Inferior parietal cortex (tissue), 1 donor: ENCODE measurements around the gene RBMS1.

Source experiments
- DNase-seq: peaks from one replicate; pipeline ENCODE4 v3.0.0-alpha.2; 2016; ENCODE audit errors: extremely low spot score

The RBMS1 gene

DNA sequence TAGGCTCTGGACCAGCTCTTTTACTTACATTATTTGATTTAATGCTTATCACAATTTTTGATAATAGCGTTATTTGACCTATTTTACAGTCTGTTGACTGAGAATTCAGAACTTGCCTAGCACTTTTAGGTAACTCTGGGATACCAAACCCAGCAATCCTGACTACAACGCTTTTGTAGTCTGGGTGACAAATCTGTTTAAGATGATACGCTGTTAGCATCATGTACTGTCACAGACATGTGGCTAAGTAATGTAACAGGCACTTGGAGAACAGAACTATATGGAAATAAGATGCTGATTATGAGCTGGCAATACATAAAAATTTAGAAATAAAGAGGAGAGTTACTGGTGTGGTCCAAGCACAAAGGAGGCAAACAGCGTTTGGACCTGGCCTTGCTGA, 130.6 kb downstream of the RBMS1 start:
- DNase-seq, result no peak

DNA sequence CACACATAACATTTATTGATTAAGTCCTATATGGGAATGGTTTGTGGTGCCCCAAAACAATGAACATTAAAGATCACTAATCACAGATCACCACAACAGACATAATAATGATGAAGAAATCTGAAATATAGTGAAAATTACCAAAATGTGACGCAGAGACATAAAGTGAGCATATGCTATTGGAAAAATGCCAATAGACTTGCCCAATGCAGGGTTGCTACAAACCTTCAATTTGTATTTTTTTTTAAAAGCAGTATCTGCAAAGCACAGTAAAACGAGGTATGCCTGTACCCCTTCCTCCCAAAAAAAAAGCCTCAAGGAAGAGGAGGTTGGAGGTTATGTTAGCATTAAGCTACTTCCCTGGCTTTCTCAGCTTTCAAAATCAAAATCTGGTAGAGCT, 131.1 kb downstream of the RBMS1 start:
- DNase-seq, result no peak

DNA sequence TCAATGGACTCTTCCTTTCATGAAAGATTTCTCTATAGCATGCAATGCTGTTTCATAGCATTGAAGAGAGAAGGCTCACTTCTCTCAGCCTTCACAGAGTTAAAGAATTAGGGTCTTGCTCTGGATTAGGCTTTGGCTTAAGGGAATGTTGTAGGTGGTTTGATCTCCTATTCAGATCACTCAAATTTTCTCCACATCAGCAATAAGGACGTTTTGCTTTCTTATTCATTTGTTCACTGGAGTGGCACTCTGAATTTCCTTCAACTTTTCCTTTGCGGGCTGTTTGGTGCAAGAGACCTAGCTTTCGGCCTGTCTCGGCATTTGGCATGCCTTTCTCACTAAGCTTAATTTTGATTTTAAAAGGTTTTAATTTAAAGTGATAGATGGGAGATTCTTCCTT, 131.6 kb downstream of the RBMS1 start:
- DNase-seq, result no peak

DNA sequence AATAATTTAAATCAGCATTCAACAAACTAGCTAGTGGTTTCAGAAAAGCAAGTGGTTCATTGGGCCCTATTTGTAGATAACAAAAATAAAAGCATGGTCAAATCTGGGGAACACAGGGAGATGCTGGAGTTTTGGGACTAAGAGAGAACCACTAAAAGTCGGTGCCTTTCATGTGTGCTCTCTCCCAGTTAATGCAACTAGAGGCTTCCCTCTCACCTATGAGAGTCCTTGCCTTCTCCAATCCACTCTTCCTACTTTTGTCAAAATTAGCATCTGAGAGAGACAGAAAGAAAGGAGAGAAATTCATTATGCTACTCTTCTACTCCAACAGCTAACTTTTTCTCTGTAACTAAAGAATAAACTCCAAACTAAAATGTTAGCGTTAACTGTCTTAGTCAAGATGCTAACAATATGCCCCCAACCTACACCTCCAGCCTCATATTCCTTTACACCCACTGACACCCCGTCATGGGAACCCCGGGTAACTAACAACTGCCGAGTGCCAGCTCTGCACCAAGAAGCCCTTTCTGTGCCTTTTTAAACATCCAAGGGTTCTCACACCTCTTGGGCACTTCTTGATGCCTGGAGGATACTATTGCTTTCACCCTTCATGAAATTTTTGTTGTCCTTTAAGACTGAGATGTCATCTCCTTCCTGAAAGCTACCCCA, 133.4 kb downstream of the RBMS1 start:
- no peak for DNase-seq

DNA sequence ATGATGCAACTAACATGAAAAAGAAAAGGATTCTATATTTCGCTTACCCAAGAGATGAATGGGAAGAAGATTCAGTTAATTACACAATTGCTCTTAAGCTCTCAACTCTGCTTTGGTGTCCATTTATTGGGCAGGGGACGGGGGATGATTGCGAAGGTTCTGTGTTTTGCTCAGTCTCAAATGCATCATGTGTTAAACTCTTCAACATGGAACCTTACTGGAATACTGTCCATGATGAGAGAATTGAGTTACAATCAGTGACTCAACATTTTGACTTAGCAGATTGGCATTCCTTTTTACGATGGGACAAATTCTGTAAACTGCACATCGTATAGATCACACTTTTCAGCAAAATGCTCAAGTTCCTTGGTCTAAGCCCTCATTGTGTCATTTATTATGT, 135.6 kb downstream of the RBMS1 start:
- DNase-seq, result no peak

DNA sequence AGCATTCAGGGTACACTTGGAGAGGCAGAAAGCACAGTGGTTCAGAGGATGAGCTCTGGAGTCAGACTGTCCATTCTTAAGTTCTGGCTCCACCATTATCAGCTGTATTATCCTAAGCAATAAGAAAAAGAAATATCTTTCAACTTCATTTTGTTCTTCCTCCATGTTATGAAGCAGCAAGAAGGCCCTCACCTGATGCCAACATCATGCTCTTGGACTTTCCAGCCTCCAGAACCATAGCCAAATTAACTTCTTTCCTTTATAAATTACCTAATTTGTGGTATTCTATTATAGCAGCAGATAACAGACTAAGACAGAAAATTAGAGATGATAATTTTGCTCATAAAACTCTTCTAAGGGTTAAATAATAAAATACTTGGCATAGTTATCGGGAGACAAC, 137.1 kb downstream of the RBMS1 start:
- no peak for DNase-seq

DNA sequence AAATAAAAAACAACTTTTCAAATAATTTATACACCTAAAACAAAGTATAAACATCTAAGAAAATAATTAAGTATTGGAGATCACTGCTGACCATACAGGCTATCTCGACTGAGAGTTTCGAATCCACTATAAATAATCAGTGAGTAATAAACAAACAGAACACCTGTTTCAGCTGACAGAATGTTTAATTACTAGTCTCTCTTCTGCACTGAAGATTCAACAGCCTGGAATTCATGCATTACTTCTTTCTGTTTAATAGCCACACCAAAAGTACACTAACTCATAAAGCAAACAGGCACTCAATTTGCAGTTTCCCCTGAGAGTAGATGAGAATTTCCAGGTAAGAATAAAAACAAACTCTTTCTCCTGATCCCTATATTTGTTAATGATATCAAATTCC, 138.5 kb downstream of the RBMS1 start:
- DNase-seq, result no peak

DNA sequence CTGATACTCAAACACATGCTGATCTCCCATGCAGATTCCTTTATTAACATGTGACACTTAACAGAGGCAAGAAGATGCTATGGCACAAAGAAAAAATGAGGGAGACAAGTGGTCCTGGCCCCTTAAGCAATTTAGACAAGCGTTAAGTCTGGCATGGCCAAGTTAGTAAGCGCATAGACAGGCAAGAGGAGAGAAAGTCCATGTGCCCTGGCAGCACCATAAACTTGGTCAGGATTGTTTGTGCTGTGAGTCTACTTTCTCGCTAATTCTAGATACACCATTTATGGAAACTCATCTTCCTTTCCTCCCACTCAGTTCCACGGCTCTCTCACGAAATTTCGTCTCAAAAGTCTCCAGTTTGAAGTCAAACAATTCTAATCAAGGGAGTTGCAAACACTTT, 138.9 kb downstream of the RBMS1 start:
- no peak for DNase-seq

DNA sequence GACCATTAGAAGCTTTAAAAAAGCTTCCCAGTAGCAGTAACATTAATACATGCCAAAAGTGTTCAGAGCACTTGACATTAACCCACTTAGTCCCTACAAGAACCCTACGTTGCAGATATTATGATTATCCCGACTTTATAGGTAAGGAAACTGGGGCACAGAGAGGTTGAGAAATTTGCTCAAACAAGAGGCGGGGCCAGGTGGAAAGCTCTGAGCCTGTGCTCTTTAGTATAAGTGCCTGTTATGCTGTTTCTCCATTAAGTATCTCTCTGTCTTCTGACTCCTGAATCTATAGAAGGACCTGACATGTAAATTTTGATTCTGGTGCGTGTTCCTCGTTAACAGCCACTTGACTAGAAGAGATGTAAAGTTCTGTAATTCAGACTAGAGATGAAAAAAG, 139.8 kb downstream of the RBMS1 start:
- DNase-seq, result no peak

DNA sequence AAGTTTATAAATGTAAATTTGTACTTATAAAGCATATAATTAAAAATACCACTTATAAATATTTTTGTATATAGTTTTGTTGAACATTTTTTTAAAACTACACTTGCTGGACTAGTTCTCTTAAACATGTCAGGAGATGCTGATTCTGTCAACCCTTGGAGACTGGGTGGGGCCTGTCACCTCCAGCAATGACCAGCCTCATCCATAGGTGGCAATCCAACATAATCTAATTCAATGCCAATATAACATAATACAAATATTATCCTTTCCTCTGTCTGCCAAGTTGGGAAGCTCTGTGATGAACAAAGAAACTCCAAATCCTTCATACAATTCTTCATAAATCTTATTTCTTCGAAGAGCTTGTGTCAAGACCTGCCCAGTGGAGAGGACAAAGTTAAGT, 140.4 kb downstream of the RBMS1 start:
- no peak for DNase-seq

DNA sequence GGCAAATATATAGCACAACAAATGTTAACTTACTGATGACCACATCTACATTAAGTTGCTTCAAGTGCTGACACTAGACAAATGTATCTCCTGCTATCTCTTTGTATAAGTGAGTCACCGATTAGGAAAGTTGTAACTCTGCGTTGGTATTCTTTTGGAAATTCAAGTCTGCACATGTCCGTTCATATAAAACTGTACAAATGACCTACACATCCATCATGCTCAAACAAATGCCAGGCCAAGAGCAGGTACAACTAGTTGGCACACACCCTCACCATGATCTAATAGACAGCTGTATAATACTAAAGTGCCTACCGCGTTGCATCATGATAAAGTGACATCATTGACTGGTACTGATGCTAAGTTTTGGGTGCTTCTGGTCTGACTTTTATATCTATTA, 141.1 kb downstream of the RBMS1 start:
- no peak for DNase-seq

DNA sequence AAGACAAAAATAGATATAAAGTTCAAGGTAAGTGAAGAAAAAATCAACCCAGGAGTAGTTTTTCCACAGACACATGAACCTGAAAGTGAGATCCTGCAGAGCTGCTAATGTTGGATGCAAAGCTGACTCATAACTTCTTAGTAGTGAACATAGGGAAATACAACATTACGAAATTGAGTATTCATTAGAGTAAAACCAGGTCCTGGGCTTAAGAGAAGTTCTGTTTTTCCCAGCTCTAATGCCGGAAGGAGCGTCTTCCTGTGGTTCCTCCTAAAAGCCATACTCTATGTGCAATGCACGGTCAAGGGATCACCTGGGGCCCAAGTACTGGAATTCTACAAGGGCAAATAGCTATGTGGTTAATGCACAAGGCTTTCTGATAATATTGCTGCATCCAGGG, 141.7 kb downstream of the RBMS1 start:
- DNase-seq, result no peak

DNA sequence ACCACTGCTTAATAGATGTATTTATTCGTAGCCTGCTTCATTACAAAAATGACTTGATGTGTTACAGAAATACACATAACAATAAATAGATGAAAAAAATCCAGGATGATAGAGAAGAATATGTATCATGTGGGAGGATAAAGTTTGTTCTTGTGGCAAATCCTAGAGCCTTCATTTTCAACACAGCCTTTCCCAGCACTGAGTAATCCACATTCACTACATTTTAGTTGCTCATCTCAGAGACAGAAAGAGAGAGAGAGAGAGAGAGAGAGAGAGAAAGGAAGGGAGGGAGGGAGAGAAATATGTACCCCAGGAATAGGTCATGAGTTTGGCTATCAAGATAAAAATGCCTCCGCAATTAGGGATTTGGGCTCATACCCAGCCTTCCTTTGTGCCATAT, 144.3 kb downstream of the RBMS1 start:
- no peak for DNase-seq

DNA sequence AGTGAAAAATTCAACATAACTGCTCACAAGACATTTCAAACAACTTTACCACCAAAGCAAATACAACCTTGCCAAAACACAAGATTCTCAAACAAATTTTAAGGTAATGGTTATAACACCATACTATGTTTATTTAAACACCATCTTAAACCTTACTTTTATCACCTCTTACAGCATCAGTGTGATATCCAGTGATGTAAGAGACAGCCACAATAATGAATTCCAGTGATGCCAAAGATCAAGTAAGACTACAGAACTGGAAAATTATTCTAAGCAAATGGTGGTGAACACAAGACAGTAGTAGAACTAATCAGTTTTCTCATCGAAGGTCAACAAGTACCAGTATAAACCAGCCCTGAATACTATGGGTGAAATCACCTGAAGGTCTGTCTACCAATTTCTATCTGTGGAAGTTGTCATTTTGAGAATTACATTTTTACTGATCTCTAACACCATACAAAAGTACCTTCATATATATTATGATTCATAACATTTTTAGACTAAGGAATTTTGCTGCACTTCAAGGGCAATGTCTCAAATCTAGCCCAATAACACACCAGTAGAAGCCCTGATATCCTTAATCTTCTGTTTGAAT, 146.2 kb downstream of the RBMS1 start:
- DNase-seq, result no peak

DNA sequence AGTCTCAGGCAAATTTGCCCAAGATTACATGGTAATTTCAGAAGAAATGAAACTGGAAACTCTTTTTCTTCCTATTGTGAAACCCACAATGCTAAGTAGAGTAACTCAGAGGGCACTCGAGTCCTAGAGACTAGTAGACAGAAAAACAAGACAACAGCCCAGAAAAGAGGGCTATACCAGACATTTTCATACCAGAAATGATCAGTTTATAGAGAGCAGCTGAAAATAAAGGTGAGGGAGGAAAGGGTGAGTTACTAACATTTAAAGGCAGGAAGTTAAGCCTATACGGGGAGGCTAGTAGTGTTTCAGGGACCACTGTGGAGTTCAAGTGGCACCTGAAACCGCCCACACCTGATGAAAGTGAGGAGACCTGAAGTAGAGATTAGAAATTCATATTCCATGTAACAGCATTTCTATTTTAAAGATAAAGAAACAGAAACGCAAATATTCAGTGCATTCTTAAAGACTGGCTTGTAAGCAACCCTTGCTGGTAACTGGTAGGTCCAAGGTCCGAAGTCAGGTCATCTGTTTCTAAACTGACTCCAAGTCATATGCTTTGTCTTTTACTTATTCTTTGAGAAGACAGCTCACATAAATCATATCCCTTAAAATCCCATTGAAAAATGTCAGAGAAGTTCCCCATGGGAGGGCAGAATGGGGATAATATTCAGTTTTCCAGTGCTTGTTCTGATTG, 148.4 kb downstream of the RBMS1 start:
- no peak for DNase-seq

DNA sequence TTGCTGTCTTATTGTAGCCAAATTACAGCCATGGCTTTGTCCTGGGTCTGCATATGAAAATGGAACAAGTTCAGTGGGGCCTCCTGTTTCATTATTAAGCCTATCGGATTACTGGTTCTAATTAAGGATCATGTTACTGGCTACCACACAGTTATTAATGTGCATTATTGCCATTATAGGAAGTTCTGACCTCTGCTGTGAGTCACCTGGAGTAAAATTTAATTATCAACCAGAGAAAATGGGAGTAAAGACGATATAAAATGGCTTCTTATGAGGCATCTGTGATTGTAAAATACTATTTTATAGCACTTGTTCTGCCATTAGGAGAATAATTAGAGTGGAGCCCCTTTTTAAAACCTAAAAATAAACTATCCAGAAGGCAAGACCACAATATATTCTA, 150.2 kb downstream of the RBMS1 start:
- no peak for DNase-seq

DNA sequence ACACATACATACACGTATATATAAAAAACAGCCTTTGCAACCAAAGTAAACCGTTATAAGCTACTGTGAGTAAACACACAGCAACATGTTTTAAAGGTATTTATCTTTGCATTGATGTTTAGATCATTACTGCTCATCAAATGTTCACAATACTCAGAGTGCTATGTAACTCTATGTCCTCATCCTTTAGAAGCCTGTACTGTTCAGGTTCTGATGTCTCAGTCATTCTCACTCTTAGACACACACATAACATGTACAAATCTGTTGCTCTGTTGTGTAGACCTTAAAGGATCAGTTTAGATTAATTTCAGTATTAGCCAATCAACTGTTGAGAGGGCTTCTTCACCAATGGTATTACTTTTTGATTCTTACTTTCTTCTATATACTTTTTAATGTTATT, 153.9 kb downstream of the RBMS1 start:
- no peak for DNase-seq

DNA sequence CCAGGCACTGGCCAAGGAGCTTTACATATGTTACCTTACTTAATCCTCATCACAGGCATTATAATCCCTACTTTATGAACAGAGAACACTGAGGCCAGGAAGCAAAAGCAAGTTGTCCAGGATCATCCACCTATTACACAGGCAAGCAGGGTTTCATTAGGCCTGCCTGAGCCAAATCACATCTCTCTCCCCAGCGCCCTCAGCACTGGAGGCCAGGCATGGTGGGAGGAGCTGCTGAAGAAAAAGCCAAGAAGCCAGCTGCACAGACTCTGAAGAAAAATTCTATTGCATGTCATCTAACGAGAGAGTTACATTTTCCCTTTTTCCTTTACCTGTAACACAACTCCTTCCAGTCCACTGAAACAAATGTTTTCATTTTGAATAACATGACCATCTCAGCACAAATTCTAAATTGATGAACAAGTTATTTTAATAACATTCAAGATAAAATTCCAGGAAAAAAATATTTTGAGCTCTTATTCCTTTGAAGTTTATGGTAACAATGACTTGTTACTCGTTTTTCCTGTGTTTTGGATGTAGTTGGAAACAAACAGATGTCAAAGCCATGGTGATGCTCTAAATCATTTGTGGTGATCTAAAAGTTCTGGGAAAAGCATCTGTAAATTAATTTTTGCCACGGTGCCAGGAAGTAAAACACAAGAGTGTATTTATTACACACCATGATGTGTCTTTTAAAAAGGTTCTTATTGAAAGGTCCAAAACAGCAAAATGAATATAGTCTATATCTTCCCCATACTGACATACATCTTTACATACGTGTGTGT, 154.5 kb downstream of the RBMS1 start:
- DNase-seq, result no peak

DNA sequence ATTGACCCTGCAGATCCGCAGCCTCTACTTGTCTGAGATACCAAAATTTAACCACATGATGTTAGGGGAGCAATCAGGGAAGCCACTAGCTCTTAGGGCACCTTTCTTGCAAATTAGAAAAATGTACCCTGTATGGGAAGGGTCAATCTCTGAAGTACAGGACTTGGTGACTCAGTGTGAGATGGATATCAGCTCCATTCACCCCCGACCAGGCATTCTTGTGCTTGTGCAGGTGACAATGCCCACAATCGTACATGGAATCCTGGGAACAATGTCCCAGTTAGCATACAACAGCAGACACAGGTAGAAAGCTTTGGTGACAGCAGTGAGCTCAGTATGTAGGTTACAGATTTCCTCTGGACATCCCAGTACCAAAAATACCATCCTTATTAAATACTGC, 155.9 kb downstream of the RBMS1 start:
- DNase-seq, result no peak

DNA sequence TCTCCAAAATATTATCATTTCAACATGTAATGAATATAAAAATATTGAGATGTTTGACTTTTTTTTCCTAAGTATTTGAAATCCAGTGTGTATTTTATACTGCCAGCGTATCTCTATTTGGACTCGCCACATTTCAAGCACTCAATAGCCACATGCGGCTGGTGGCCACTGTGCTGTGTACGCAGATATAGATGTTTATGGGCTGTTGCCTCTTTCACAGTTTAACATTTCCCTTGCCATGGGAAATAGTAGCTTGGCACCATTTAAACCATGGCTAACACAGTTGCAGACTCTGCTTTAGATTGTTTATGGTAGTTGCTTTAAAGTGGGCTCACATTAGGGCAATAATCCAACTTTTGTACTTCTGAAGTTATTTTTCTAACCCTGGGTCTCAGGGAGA, 157.0 kb downstream of the RBMS1 start:
- no peak for DNase-seq

DNA sequence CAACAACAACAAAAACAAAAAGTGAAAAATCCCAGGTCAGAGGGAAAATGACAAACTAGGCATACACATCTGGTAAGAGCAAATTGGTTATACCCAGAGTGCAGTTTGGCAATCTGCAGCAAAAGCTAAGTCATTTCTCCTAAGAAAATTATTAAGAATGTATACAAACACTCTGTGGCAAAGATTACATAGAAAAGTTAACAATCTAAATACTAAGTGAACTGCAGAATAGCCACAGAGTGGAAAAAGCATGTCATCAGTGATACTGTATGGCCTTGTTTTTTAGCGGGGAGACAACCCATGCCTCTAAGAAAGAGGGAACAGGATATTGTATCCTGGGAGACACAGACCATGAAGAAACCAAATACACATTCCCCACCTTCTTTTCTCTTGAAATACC, 157.5 kb downstream of the RBMS1 start:
- DNase-seq, result no peak

DNA sequence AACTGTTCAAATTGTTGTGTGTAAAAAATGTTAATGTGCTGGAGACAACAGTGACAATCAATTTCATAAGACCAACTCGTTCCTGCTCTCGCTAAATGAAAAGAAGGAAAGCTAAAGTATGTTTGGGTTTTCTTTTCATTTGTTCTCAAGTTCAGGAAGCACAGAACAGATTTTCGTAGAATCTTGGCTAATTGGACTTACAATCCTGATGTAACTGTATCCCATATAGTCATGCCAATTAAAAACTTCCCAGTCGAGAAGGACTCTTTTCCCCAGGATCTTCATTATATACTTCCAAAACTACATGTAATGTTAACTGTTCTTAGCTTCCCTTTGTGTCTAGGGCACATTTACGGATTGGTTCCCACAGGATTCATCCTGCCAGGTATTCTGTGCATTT, 158.2 kb downstream of the RBMS1 start:
- no peak for DNase-seq
